Testis (tissue), 2 donors: Measurements from ENCODE around the gene EMX2.

Experiments used
- POLR2A ChIP-seq: fragments of 450-650 bp; IDR thresholded peaks from one replicate; pipeline ENCODE4 v1.6.1; 2017; ENCODE audit warnings: antibody characterized with exemption, mild to moderate bottlenecking, moderate library complexity
- TF ChIP-seq, protein P1 (sequence below), 3 experiments: fragments of 450-650 bp in 2 of 3; fragments of 200-600 bp in 1 of 3; sonication (generic) in 1 of 3; IDR thresholded peaks; one replicate each; pipeline ENCODE4 v1.5.1; 2016 to 2019; ENCODE audit warnings: antibody characterized with exemption in 3 of 3, mild to moderate bottlenecking in 2 of 3, moderate library complexity in 1 of 3

- no peak for TF ChIP-seq POLR2A
- TF ChIP-seq, protein P1, sequence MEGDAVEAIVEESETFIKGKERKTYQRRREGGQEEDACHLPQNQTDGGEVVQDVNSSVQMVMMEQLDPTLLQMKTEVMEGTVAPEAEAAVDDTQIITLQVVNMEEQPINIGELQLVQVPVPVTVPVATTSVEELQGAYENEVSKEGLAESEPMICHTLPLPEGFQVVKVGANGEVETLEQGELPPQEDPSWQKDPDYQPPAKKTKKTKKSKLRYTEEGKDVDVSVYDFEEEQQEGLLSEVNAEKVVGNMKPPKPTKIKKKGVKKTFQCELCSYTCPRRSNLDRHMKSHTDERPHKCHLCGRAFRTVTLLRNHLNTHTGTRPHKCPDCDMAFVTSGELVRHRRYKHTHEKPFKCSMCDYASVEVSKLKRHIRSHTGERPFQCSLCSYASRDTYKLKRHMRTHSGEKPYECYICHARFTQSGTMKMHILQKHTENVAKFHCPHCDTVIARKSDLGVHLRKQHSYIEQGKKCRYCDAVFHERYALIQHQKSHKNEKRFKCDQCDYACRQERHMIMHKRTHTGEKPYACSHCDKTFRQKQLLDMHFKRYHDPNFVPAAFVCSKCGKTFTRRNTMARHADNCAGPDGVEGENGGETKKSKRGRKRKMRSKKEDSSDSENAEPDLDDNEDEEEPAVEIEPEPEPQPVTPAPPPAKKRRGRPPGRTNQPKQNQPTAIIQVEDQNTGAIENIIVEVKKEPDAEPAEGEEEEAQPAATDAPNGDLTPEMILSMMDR (IDR thresholded peaks at IDR 0.05), result no peak
These were observed 39.9 kb upstream of the EMX2 start for GRCh38 chr10:117502421-117503243.
